Gastrocnemius medialis (tissue), 4 donors: ENCODE data around the gene C11orf98. TPM values are rescaled to one million over a fixed set of nuclear protein-coding genes. Genes with fewer than 3 reads are reported as not detected.
"Not testable (repeated sequence)": the region's sequence is repeated elsewhere in the genome, so short reads cannot be mapped to it uniquely, and the experiment has no call there.

ENCODE experiments used
- ATAC-seq, 2 donors: fragments of 150-250 bp; one replicate each; pipeline ENCODE4 v1.9.1; 2016
- DNase-seq, 2 donors: peaks; one replicate each; pipeline ENCODE4 v3.0.0-alpha.2; 2019
- H3K27ac ChIP-seq, 4 donors: fragments of 200-600 bp; sonication (generic); 1 replicate in 1 of 4; 2 replicates in 3 of 4; pipeline ENCODE4 v1.5.1; 2016 to 2018; ENCODE audit warnings: mild to moderate bottlenecking in 2 of 4, moderate library complexity in 1 of 4
- H3K27me3 ChIP-seq, 3 donors: fragments of 200-600 bp; sonication (generic) in 2 of 3; 1 replicate in 1 of 3; 2 replicates in 2 of 3; pipeline versions ENCODE4 v1.5.1 to v1.6.0; 2016 to 2019; ENCODE audit warnings: mild to moderate bottlenecking in 1 of 3, moderate library complexity in 1 of 3
- H3K36me3 ChIP-seq, 2 donors: fragments of 200-600 bp; sonication (generic) in 1 of 2; one replicate each; pipeline ENCODE4 v1.5.1; 2017 to 2018
- H3K4me1 ChIP-seq, 2 donors: fragments of 200-600 bp; sonication (generic) in 1 of 2; one replicate each; pipeline ENCODE4 v1.5.1; 2016 to 2017; ENCODE audit warnings: mild to moderate bottlenecking in 2 of 2
- H3K4me3 ChIP-seq, 4 donors: fragments of 200-600 bp; sonication (generic) in 3 of 4; 1 replicate in 1 of 4; 2 replicates in 3 of 4; pipeline ENCODE4 v1.5.1; 2016 to 2019; ENCODE audit warnings: mild to moderate bottlenecking in 2 of 4
- H3K9me3 ChIP-seq, 3 donors: fragments of 200-600 bp; sonication (generic) in 2 of 3; 1 replicate in 1 of 3; 2 replicates in 2 of 3; pipeline ENCODE4 v1.5.1; 2016 to 2019
- POLR2A ChIP-seq, 2 donors: fragments of 450-650 bp; IDR thresholded peaks; one replicate each; pipeline ENCODE4 v1.6.1; 2017; ENCODE audit warnings: antibody characterized with exemption in 2 of 2, mild to moderate bottlenecking in 2 of 2, moderate library complexity in 2 of 2
- in situ Hi-C, 4 donors: fragments of 200-750 bp; cut with MboI; loops; one replicate each; pipeline versions ENCODE4 v1.15.0 to v1.8.0; 2017; ENCODE audit warnings: low sequenced_read_pairs in 4 of 4
- intact Hi-C: fragments of 100-400 bp; cut with DNase I; formaldehyde crosslinking; loops from one replicate; pipeline ENCODE4 v1.15.1; 2023; ENCODE audit warnings: low total_unique reads
- total RNA-seq, 4 donors: library from RNA; depleted of rRNA; stranded (reverse); fragments of >200 nt; gene quantifications; one replicate each; pipeline versions ENCODE4 v1.1.0 to v1.2.3, GENCODE V29; 2016
- TF ChIP-seq, protein P1 (sequence below), 5 experiments: fragments of 450-650 bp in 3 of 5; fragments of 200-600 bp in 2 of 5; sonication (generic) in 2 of 5; IDR thresholded peaks in 4 of 5; conservative IDR thresholded peaks in 1 of 5; 1 replicate in 4 of 5; 2 replicates in 1 of 5; pipeline ENCODE4 v1.5.1; 2016 to 2019; ENCODE audit warnings: antibody characterized with exemption in 5 of 5, mild to moderate bottlenecking in 3 of 5, moderate library complexity in 3 of 5

The C11orf98 gene
- total RNA-seq, 4 donors from 2014 or later = 36.1 to 44.7 (median 41.3) TPM

DNA sequence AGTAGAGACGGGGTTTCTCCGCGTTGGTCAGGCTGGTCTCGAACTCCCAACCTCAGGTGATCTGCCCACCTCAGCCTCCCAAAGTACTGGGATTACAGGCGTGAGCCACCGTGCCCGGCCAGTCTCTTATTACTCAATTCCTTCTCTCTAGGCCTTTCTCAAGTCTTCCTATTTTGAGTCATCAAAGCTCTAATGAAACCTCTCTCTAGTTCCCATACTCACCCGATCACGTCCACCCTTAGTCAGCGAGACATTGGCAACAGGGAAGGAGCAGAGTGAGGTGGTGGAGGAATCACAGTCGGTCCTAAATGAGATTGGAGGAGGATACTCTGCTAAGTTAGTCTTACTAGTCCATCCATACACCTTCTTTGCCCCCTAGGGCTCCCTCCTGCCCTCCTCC lies 37.2 kb upstream of the C11orf98 start:
- TF ChIP-seq, protein P1, sequence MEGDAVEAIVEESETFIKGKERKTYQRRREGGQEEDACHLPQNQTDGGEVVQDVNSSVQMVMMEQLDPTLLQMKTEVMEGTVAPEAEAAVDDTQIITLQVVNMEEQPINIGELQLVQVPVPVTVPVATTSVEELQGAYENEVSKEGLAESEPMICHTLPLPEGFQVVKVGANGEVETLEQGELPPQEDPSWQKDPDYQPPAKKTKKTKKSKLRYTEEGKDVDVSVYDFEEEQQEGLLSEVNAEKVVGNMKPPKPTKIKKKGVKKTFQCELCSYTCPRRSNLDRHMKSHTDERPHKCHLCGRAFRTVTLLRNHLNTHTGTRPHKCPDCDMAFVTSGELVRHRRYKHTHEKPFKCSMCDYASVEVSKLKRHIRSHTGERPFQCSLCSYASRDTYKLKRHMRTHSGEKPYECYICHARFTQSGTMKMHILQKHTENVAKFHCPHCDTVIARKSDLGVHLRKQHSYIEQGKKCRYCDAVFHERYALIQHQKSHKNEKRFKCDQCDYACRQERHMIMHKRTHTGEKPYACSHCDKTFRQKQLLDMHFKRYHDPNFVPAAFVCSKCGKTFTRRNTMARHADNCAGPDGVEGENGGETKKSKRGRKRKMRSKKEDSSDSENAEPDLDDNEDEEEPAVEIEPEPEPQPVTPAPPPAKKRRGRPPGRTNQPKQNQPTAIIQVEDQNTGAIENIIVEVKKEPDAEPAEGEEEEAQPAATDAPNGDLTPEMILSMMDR (IDR thresholded peaks at IDR 0.05 in 4 of 5, conservative IDR thresholded peaks at IDR 0.05 in 1 of 5) = no peak
- TF ChIP-seq POLR2A (IDR thresholded peaks at IDR 0.05) = no peak
- H3K4me1 ChIP-seq = peaks cover 18% of the 10 kb centered on the region in 2 donors
- H3K9me3 ChIP-seq = no peaks in the 10 kb centered on the region
- DNase-seq = no peak
- no peak overlapping the region for H3K27ac ChIP-seq
- H3K27me3 ChIP-seq = no peaks in the 10 kb centered on the region
- no peak overlapping the region for H3K4me3 ChIP-seq
- no peak for ATAC-seq
- in situ Hi-C loops (loop anchor here in 1 of 4 donors (25.0 kb wide), 1 partner anchor 90 kb away; the partner anchor contains the start of genes B3GAT3, EML3, MTA2 and ROM1), intact Hi-C loops (no loop called here)
- peaks cover 0 to 28% of the 10 kb centered on the region in 2 donors for H3K36me3 ChIP-seq

DNA sequence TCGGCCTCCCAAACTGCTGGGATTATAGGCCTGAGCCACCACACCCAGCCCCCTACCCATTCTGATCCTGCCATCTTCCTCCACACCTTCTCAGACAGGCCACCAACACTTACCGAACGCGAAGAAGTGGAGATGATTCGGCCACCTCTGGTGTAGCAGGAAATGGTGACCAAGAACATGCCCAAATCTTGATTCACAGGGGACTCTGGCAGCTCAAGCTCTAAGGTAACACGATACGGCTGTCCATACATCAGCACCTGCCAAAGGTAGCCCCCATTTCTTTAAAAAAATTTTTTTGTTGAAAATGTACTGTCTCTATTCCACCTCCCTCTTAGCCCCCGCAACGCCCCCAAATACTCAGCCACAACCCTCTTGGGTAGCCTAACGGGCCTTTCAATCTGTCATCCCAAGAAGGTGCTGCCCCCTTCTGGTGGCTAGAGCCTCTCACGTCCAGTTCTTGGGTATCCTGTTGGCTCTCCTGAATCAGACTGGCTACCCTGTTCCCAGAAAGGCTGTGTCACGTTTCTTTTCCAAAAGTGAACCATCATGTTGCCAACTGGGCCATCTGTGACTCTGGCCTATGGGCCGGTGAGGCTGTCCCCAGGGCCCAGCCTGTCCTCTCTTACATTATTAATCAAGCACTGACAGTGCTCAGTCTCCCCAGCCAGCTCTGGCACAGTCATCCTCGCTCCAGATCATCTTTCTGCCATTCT lies 29.6 kb upstream of the C11orf98 start:
- ATAC-seq (peak; percentile 98 to 99), DNase-seq (peak; percentile 84 to 92)
- peaks cover 20 to 27% of the 10 kb centered on the region in 2 donors for H3K4me1 ChIP-seq
- H3K36me3 ChIP-seq = peaks cover 0 to 38% of the 10 kb centered on the region in 2 donors
- no peaks in the 10 kb centered on the region for H3K27me3 ChIP-seq
- H3K27ac ChIP-seq = peak overlapping the region; percentile 65 to 88 (median 84)
- no peak overlapping the region for H3K4me3 ChIP-seq
- TF ChIP-seq, protein P1 (IDR thresholded peaks at IDR 0.05 in 4 of 5, conservative IDR thresholded peaks at IDR 0.05 in 1 of 5) = peak; percentile 85 to 90 (median 88)
- TF ChIP-seq POLR2A (IDR thresholded peaks at IDR 0.05) = peak in 1 of 2 donors; percentile 24
- in situ Hi-C loops = loop anchor here in 3 of 4 donors (10.0 to 25.0 kb wide), 2 partner anchors 307 to 310 kb away; no protein-coding TSS in a partner anchor
- H3K9me3 ChIP-seq = no peaks in the 10 kb centered on the region
- intact Hi-C loops = loop anchor here (1.0 to 5.0 kb wide), 5 partner anchors 13 to 299 kb away; partner anchors contain the start of genes EML3, INTS5 and ROM1

DNA sequence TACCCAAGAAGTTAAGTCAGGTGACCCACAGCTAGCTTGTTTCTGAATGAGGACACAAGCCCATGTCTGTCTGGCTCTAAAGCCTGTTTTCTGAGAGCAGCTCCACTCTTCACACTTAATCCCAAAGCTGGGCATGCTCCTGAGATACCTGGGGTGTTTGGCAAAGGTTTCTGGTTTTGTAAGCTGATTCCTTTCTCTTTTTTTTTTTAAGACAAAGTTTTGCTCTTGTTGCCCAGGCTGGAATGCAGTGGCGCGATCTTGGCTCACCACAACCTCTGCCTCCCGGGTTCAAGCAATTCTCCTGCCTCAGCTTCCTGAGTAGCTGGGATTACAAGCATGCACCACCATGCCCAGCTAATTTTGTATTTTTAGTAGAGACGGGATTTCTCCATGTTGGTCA lies 28.6 kb upstream of the C11orf98 start:
- in situ Hi-C loops (loop anchor here in 3 of 4 donors (10.0 to 25.0 kb wide), 2 partner anchors 306 to 309 kb away; no protein-coding TSS in a partner anchor), intact Hi-C loops (loop anchor here (1.0 to 5.0 kb wide), 5 partner anchors 12 to 298 kb away; partner anchors contain the start of genes EML3, INTS5 and ROM1)
- H3K4me3 ChIP-seq, ATAC-seq, H3K27me3 ChIP-seq, H3K9me3 ChIP-seq, DNase-seq: not testable (repeated sequence)
- peaks cover 20 to 28% of the 10 kb centered on the region in 2 donors for H3K4me1 ChIP-seq
- peaks cover 0 to 38% of the 10 kb centered on the region in 2 donors for H3K36me3 ChIP-seq
- H3K27ac ChIP-seq = peak overlapping the region in 2 of 4 donors; percentile 81 to 88

DNA sequence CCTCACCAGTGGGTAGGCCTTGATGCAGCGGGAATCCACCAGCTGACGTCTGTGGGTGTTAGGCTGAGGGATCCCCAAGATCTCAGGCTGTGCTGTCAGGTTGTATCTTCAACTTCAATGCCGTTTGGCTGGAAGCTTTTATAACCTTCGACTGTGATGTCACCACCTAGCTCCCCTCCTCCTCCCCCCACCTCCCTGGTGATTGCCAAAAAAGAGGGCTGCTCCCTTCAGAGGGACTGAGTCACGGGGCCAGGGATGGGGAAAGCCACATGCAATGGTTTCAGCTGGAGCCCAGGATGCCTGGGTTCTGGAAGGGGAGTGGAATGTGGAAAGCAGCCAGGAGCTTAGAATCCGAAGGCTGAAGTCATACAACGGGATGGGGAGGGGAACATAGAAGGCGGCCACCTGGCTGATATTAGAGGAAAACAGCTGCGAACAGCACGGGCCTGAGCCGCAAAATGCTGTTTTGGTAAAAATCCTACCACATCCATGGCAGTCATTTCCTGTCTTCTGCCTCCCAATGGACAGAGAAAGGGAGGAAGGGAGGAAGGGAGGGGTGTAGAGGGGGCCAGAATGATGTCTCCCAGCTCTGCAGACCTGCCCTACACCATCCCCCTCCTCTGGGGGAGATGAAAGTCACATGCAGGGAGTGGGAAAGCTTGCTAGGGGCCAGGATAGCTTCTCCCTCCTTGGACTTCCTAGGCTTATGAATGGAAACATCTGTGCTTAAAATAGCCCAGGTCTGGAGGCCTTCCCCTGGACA lies 24.6 kb upstream of the C11orf98 start, which contains the start of gene LRRN4CL:
LRRN4CL (minus strand) TSS at position 110 of the 763 bp plus-strand sequence. CDS start 1,022 bp downstream, outside the sequence.
- DNase-seq (peak; percentile 73 to 87), ATAC-seq (peak; percentile 70 to 82)
- Histone ChIP-seq H3K36me3 (peaks cover 0 to 38% of the 10 kb centered on the region in 2 donors), H3K27ac (peak within 1 kb of the TSS; percentile 52 to 73 (median 62)), H3K9me3 (no peaks in the 10 kb centered on the region), H3K4me1 (peaks cover 14 to 17% of the 10 kb centered on the region in 2 donors), H3K27me3 (peaks cover 0 to 6% (median 0%) of the 10 kb centered on the region in 3 donors), H3K4me3 (peak within 1 kb of the TSS; percentile 24 to 32 (median 30))
- in situ Hi-C loops (loop anchor here in 3 of 4 donors (10.0 to 25.0 kb wide), 2 partner anchors 302 to 305 kb away; no protein-coding TSS in a partner anchor), intact Hi-C loops (loop anchor here (5.0 kb wide), 1 partner anchor 77 kb away; the partner anchor contains the start of genes EML3 and ROM1)
- peak; percentile 46 to 66 for TF ChIP-seq POLR2A (IDR thresholded peaks at IDR 0.05)
- TF ChIP-seq, protein P1 (IDR thresholded peaks at IDR 0.05 in 4 of 5, conservative IDR thresholded peaks at IDR 0.05 in 1 of 5) = no peak
